ENCODE measurements around the gene CLEC1A.

The CLEC1A gene

GRCh38 chr12:10098791-10099190 is at the start of gene CLEC1A:
Gene CLEC1A, minus strand, starts transcription at chr12:10098985. Its CDS starts 63 bp downstream, at chr12:10098922.
- DNase-seq = no peak

- no peak for DNase-seq
Measured at GRCh38 chr12:10147714-10148403, 49.1 kb upstream of the CLEC1A start.

GRCh38 chr12:10142976-10143589 is 44.3 kb upstream of the CLEC1A start:
- DNase-seq = no peak

- DNase-seq = peak in 3 of 14 donors; percentile 5 to 15 (median 9)
Measured at GRCh38 chr12:10140001-10140400, 41.2 kb upstream of the CLEC1A start.

GRCh38 chr12:10136637-10137205 is 37.9 kb upstream of the CLEC1A start:
- DNase-seq = no peak

GRCh38 chr12:10135126-10135525 is 36.3 kb upstream of the CLEC1A start:
- DNase-seq = no peak

GRCh38 chr12:10132850-10133370 is 34.1 kb upstream of the CLEC1A start:
- no peak for DNase-seq

GRCh38 chr12:10131111-10131690 is 32.4 kb upstream of the CLEC1A start:
- DNase-seq = no peak

- no peak for DNase-seq
Measured at GRCh38 chr12:10130042-10130441, 31.3 kb upstream of the CLEC1A start, which contains the start of gene CLEC7A. Gene CLEC7A, minus strand, starts transcription at chr12:10130199. Its CDS starts 117 bp downstream, at chr12:10130082.

GRCh38 chr12:10128687-10129086 is 29.9 kb upstream of the CLEC1A start:
- peak in 1 of 14 donors; percentile 4 for DNase-seq

- DNase-seq = no peak
Measured at GRCh38 chr12:10126413-10126812, 27.6 kb upstream of the CLEC1A start.

- no peak for DNase-seq
Measured at GRCh38 chr12:10122689-10123088, 23.9 kb upstream of the CLEC1A start.

- DNase-seq = no peak
Measured at GRCh38 chr12:10121278-10121677, 22.5 kb upstream of the CLEC1A start.

GRCh38 chr12:10119066-10119465 is 20.3 kb upstream of the CLEC1A start:
- no peak for DNase-seq

- DNase-seq = no peak
Measured at GRCh38 chr12:10115890-10116289, 17.1 kb upstream of the CLEC1A start.

GRCh38 chr12:10115311-10115710 is 16.5 kb upstream of the CLEC1A start:
- DNase-seq = no peak

GRCh38 chr12:10113920-10114319 is 15.1 kb upstream of the CLEC1A start:
- DNase-seq = no peak

- DNase-seq = no peak
Measured at GRCh38 chr12:10113075-10113474, 14.3 kb upstream of the CLEC1A start.

GRCh38 chr12:10111451-10111850 is 12.7 kb upstream of the CLEC1A start:
- no peak for DNase-seq

GRCh38 chr12:10110256-10110844 is 11.6 kb upstream of the CLEC1A start:
- DNase-seq = no peak

GRCh38 chr12:10102322-10102721 is 3.5 kb upstream of the CLEC1A start:
- DNase-seq = peak in 4 of 14 donors; percentile 9 to 29 (median 14)

- no peak for DNase-seq
Measured at GRCh38 chr12:10101648-10102220, 2.9 kb upstream of the CLEC1A start.

All from C1 segment of cervical spinal cord (tissue), 14 donors.